Panc1 (cell line): ENCODE measurements around the gene GRK3. TPM values are rescaled to one million over a fixed set of nuclear protein-coding genes. Genes with fewer than 3 reads are reported as not detected.
"Not testable (repeated sequence)": the region's sequence is repeated elsewhere in the genome, so short reads cannot be mapped to it uniquely, and the experiment has no call there.

Source experiments
- ATAC-seq: fragments of 200-7000 bp; cut with Tn5 transposase; 2 replicates; pipeline ENCODE4 v1.9.1; 2020; ENCODE audit warnings: mild to moderate bottlenecking, moderate library complexity
- BruUV-seq: library from RNA; stranded (reverse); fragments of 400-500 nt; replicated peaks from 2 replicates; lab custom pipeline; 2021; lab: Mats Ljungman, UMichigan
- CTCF ChIA-PET: fragments of 300-600 bp; sonication (Branson Sonifier 250); formaldehyde crosslinking; loops from one replicate; lab custom pipeline; 2022; ENCODE audit warnings: antibody characterized with exemption; lab: Charles Lee
- POLR2A ChIA-PET: fragments of 300-600 bp; sonication (Branson Sonifier 250); formaldehyde crosslinking; loops from one replicate; lab custom pipeline; 2022; ENCODE audit warnings: antibody characterized with exemption; lab: Charles Lee
- DNase-seq: peaks from one replicate; pipeline ENCODE4 v3.0.0-alpha.2; 2010; ENCODE audit warnings: low read depth, low spot score
- H3K27ac ChIP-seq: 2 replicates; pipeline ENCODE4 v1.5.1; 2011; ENCODE audit warnings: mild to moderate bottlenecking, low read length, inconsistent platforms
- H3K27me3 ChIP-seq: fragments of 200-500 bp; sonication (Bioruptor generic); 2 replicates; pipeline ENCODE4 v1.6.0; 2014; ENCODE audit warnings: low read length, inconsistent platforms; ENCODE audit not compliant: control insufficient read depth, insufficient read depth
- H3K36me3 ChIP-seq: fragments of 200-500 bp; sonication (Bioruptor generic); 2 replicates; pipeline ENCODE4 v1.5.1; 2014; ENCODE audit warnings: inconsistent platforms, mild to moderate bottlenecking, low read length, moderate library complexity; ENCODE audit not compliant: control insufficient read depth, insufficient read depth
- H3K4me1 ChIP-seq: 2 replicates; pipeline ENCODE4 v1.5.1; 2011; ENCODE audit warnings: inconsistent platforms, mild to moderate bottlenecking, low read length, moderate library complexity; ENCODE audit not compliant: control insufficient read depth, insufficient read depth
- H3K4me3 ChIP-seq, 2 experiments: 2 replicates each; pipeline ENCODE4 v1.5.1; 2011 to 2012; ENCODE audit warnings: low read depth in 2 of 2, low read length in 2 of 2, mild to moderate bottlenecking in 2 of 2, inconsistent platforms in 1 of 2, moderate library complexity in 1 of 2
- H3K9me3 ChIP-seq: fragments of 200-500 bp; sonication (Bioruptor generic); 2 replicates; pipeline ENCODE4 v1.5.1; 2014; ENCODE audit warnings: low read depth, mild to moderate bottlenecking, inconsistent platforms, low read length, moderate library complexity; ENCODE audit not compliant: control insufficient read depth, insufficient read depth
- POLR2AphosphoS5 ChIP-seq: IDR thresholded peaks from 2 replicates; pipeline ENCODE4 v1.6.1; 2012; ENCODE audit warnings: mild to moderate bottlenecking, low read depth, low read length, moderate library complexity
- REST ChIP-seq, 2 experiments: IDR thresholded peaks; 2 replicates each; pipeline ENCODE4 v1.6.1; 2011 to 2012; ENCODE audit warnings: low read depth in 2 of 2, control low read depth in 1 of 2, low read length in 1 of 2, mild to moderate bottlenecking in 1 of 2, moderate library complexity in 1 of 2; ENCODE audit not compliant: insufficient read depth in 1 of 2
- SIN3A ChIP-seq: IDR thresholded peaks from 2 replicates; pipeline ENCODE4 v1.6.1; 2012; ENCODE audit warnings: low read depth, mild to moderate bottlenecking, low read length, moderate library complexity, borderline replicate concordance; ENCODE audit not compliant: insufficient read depth
- TCF7L2 ChIP-seq: IDR thresholded peaks from 2 replicates; pipeline ENCODE4 v1.6.1; 2011; ENCODE audit warnings: mild to moderate bottlenecking, low read depth, low read length, inconsistent platforms
- in situ Hi-C: cut with HindIII; loops from 2 replicates; pipeline ENCODE4 v1.10.0; 2016; ENCODE audit warnings: low sequenced_read_pairs, low pct_unique_long_range_greater_than_20kb
- intact Hi-C: fragments of 100-400 bp; cut with micrococcal nuclease; formaldehyde crosslinking; loops from one replicate; pipeline ENCODE4 v1.10.0; 2022; ENCODE audit not compliant: unreplicated experiment
- total RNA-seq: library from RNA; stranded (reverse); gene quantifications from one replicate; pipeline ENCODE4 v1.2.1, GENCODE V29; 2021; ENCODE audit not compliant: unreplicated experiment
- TF ChIP-seq, protein P1 (sequence below): fragments of 450-650 bp; IDR thresholded peaks from 2 replicates; pipeline ENCODE4 v1.5.1; 2017; ENCODE audit warnings: mild to moderate bottlenecking

GRK3 gene
- total RNA-seq, 1 experiment from 2014 or later, result 12.0 TPM

DNA sequence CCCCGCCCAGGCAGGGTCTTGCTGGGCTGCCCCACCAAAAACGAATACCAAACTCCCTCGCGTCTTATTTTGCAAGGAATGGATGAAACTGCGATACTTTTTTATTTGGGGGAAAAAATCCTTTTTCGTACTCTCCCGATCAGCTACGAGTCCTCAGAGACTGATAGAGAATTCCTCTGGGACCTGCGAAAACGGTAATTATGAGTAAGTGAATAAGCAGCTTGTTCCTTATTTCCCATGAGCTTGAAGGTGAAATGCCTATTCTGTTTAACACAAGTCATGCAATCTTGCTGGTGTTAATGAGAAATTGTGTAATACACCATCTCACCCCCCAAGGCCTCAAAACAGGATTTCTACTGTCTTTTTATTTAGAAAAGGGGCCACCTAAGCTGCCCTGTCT lies 5.5 kb downstream of the GRK3 start:
- no peak for ATAC-seq
- Histone ChIP-seq H3K4me3 (no peak overlapping the region), H3K27me3 (no peaks in the 10 kb centered on the region), H3K4me1 (peaks cover 20% of the 10 kb centered on the region), H3K27ac (no peak overlapping the region), H3K36me3 (no peaks in the 10 kb centered on the region; the same call in 1 of the 2 replicates), H3K9me3 (no peaks in the 10 kb centered on the region)
- ChIA-PET CTCF (no interaction called here), POLR2A (no interaction called here)
- in situ Hi-C loops, result no loop called here
- DNase-seq, result no peak
- intact Hi-C loops, result no loop called here
- TF ChIP-seq TCF7L2 (no peak), REST (IDR thresholded peaks at IDR 0.05; ENCODE audit: insufficient read depth in 1 of 2, low read depth in 2 of 2, low read length in 1 of 2) (no peak)
- TF ChIP-seq, protein P1, sequence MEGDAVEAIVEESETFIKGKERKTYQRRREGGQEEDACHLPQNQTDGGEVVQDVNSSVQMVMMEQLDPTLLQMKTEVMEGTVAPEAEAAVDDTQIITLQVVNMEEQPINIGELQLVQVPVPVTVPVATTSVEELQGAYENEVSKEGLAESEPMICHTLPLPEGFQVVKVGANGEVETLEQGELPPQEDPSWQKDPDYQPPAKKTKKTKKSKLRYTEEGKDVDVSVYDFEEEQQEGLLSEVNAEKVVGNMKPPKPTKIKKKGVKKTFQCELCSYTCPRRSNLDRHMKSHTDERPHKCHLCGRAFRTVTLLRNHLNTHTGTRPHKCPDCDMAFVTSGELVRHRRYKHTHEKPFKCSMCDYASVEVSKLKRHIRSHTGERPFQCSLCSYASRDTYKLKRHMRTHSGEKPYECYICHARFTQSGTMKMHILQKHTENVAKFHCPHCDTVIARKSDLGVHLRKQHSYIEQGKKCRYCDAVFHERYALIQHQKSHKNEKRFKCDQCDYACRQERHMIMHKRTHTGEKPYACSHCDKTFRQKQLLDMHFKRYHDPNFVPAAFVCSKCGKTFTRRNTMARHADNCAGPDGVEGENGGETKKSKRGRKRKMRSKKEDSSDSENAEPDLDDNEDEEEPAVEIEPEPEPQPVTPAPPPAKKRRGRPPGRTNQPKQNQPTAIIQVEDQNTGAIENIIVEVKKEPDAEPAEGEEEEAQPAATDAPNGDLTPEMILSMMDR, result no peak
- BruUV-seq, result no TSS peak

- intact Hi-C loops, result no loop called here
- TF ChIP-seq REST (IDR thresholded peaks at IDR 0.05; ENCODE audit: insufficient read depth in 1 of 2, low read depth in 2 of 2, low read length in 1 of 2) (no peak), TCF7L2 (no peak), SIN3A (no peak), POLR2AphosphoS5 (no peak)
- TF ChIP-seq, protein P1, result no peak
- H3K4me3 ChIP-seq, result no peak overlapping the region
- no peaks in the 10 kb centered on the region for H3K27me3 ChIP-seq
- no peaks in the 10 kb centered on the region for H3K9me3 ChIP-seq
- no peak for ATAC-seq
- H3K4me1 ChIP-seq, result peaks cover 19% of the 10 kb centered on the region
- ChIA-PET POLR2A (no interaction called here), CTCF (no interaction called here)
- H3K27ac ChIP-seq, result no peak overlapping the region
- no TSS peak for BruUV-seq
- no peak for DNase-seq
- no peaks in the 10 kb centered on the region; the same call in 1 of the 2 replicates for H3K36me3 ChIP-seq
- in situ Hi-C loops, result no loop called here
These were observed 6.0 kb downstream of the GRK3 start for GRCh38 chr22:25570486-25570885.

DNA sequence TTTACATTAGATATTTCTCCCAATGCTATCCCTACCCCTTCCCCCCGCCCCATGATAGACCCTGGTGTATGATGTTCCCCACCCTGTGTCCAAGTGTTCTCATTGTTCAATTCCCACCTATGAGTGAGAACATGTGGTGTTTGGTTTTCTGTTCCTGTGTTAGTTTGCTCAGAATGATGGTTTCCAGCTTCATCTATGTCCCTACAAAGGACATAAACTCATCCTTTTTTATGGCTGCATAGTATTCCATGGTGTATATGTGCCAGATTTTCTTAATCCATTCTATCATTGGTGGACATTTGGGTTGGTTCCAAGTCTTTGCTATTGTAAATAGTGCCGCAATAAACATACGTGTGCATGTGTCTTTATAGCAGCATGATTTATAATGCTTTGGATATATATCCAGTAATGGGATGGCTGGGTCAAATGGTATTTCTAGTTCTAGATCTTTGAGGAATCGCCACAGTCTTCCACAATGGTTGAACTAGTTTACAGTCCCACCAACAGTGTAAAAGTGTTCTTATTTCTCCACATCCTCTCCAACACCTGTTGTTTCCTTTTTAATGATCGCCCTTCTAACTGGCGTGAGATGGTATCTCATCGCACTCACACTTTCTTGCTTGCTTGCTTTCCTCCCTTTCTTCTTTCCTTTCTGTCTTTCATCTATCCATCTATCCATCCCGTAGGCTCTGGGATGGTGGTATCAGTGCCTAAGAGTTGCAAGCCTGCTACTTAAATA lies 7.7 kb downstream of the GRK3 start:
- H3K27me3 ChIP-seq, H3K27ac ChIP-seq, H3K36me3 ChIP-seq, BruUV-seq, CTCF ChIA-PET, intact Hi-C loops, in situ Hi-C loops, POLR2A ChIA-PET, H3K4me1 ChIP-seq, H3K4me3 ChIP-seq, ATAC-seq, DNase-seq, H3K9me3 ChIP-seq: not testable (repeated sequence)
